ENCODE data around the gene CACNA1S. TPM values are rescaled to one million over a fixed set of nuclear protein-coding genes. Genes with fewer than 3 reads are reported as not detected.

CACNA1S gene
- total RNA-seq, 2 donors from 2014 or later, result not detected

DNA sequence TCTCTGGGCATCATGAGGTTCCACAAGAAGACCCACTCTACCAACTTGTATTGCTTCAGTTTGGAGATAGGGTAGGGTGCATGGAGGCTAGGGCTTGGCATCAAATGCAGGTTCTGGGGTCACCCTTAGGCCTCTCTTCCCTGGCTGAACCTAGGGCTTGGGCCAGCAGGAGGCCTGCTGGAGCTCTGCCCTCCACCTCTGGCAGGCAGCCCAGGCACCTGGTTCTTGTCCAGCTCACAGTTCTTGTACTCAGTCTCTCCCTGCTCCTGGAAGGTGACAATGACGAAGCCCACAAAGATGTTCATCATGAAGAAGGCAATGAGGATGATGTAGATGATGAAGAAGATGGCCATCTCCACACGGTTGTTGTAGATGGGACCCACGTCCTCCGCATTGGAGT lies 51.2 kb downstream of the CACNA1S start:
- H3K36me3 Mint-ChIP-seq (ENCODE audit: low read depth), result no peaks in the 10 kb centered on the region
- no peak overlapping the region for H3K27ac Mint-ChIP-seq
- ATAC-seq (replicated peaks), result no peak
- peaks cover 13% of the 10 kb centered on the region for H3K4me1 Mint-ChIP-seq
- no peaks in the 10 kb centered on the region for H3K27me3 Mint-ChIP-seq
- H3K9me3 Mint-ChIP-seq, result no peaks in the 10 kb centered on the region
- no peak overlapping the region for H3K4me3 Mint-ChIP-seq

GRCh38 chr1:201060586-201060985 lies 51.6 kb downstream of the CACNA1S start:
- Mint-ChIP-seq H3K36me3 (ENCODE audit: low read depth) (no peaks in the 10 kb centered on the region), H3K27ac (no peak overlapping the region), H3K27me3 (no peaks in the 10 kb centered on the region), H3K4me1 (peaks cover 13% of the 10 kb centered on the region), H3K9me3 (no peaks in the 10 kb centered on the region), H3K4me3 (no peak overlapping the region)
- ATAC-seq (replicated peaks), result no peak

DNA sequence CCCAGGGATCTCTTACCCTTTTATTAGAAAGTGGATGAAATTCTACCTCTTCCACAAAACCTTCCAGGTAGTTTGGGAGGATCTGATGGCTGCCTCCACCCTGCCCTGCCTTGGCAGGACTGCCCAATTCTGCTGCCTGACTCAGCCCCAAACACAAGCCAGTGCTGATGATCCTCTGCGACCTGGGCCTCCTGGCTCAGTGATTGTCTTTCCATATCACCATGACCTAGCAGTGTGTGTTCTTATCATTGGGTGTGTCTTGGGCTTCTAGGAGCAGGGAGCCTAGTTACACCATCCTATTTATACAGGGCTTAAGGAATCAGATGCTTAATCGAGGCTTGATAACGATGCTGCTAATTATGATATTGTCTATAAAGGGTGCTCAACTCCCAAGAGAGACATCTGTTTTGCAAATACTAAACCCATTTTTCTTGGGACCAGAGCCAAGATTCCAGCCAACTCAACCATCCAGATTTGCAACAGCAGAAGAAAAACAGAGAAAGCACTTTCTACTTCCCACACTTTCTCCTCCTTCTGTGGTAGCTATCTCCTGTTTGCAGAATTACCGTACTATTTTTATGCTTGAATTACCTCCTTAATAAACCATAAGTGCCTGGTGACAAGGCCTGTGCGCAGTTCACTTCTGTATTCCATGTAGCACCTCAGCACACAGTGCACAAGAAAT lies 52.2 kb downstream of the CACNA1S start:
- Mint-ChIP-seq H3K4me3 (no peak overlapping the region), H3K36me3 (ENCODE audit: low read depth) (no peaks in the 10 kb centered on the region), H3K9me3 (no peaks in the 10 kb centered on the region), H3K4me1 (peaks cover 13% of the 10 kb centered on the region), H3K27me3 (no peaks in the 10 kb centered on the region), H3K27ac (no peak overlapping the region)
- ATAC-seq (replicated peaks), result no peak

DNA sequence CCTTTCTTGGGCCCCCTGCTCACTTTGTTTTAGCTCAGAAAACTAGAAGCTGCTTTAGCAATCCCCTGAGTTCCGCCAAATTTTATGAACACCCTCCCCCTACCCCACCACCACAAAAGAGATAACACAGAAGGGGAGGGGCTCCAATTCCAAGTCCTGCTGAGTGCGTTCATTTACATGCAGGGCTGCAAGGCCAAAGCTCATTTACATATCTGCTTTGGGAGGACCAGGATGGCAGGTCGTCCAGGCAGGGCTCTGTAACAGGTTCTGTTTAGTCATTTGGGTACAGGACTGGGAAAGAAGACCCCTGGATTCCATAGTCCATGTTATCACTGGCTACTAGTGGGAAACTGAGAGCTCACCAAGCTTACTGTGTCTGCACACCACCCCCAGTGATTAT lies 52.8 kb downstream of the CACNA1S start:
- ATAC-seq (replicated peaks), result no peak
- no peak overlapping the region for H3K4me3 Mint-ChIP-seq
- no peaks in the 10 kb centered on the region for H3K27me3 Mint-ChIP-seq
- no peaks in the 10 kb centered on the region for H3K9me3 Mint-ChIP-seq
- H3K27ac Mint-ChIP-seq, result no peak overlapping the region
- peaks cover 13% of the 10 kb centered on the region for H3K4me1 Mint-ChIP-seq
- H3K36me3 Mint-ChIP-seq (ENCODE audit: low read depth), result no peaks in the 10 kb centered on the region

GRCh38 chr1:201054091-201054543 lies 58.1 kb downstream of the CACNA1S start:
- ATAC-seq (replicated peaks), result no peak
- Mint-ChIP-seq H3K4me3 (no peak overlapping the region), H3K36me3 (ENCODE audit: low read depth) (no peaks in the 10 kb centered on the region), H3K9me3 (no peaks in the 10 kb centered on the region), H3K4me1 (peaks cover 13% of the 10 kb centered on the region), H3K27me3 (no peaks in the 10 kb centered on the region), H3K27ac (no peak overlapping the region)

GRCh38 chr1:201053155-201053860 lies 58.9 kb downstream of the CACNA1S start:
- ATAC-seq (replicated peaks), result no peak
- Mint-ChIP-seq H3K36me3 (ENCODE audit: low read depth) (no peaks in the 10 kb centered on the region), H3K4me1 (peaks cover 13% of the 10 kb centered on the region), H3K27ac (no peak overlapping the region), H3K27me3 (no peaks in the 10 kb centered on the region), H3K9me3 (no peaks in the 10 kb centered on the region), H3K4me3 (no peak overlapping the region)

DNA sequence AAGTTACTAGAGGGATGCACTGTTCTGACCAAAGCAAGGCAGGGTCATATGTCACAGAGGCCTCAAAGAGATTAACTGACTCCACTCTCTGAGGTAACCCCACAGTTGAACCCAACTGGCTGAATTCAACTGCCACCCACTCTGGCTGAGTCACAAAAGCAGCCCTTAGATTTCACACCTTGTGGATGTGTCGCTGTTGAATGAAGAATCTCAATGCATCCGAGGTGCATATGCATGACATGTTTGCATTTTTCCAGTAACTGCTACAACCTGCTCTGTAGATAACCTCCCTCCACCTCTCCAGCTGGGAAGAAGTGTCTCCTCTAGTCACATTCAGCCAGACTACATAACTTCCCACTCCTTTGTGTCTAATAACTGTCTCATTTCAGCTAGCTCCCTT lies 60.8 kb downstream of the CACNA1S start:
- H3K9me3 Mint-ChIP-seq, result no peaks in the 10 kb centered on the region
- peak; percentile 62 for ATAC-seq (replicated peaks)
- no peaks in the 10 kb centered on the region for H3K27me3 Mint-ChIP-seq
- H3K27ac Mint-ChIP-seq, result no peak overlapping the region
- H3K36me3 Mint-ChIP-seq (ENCODE audit: low read depth), result no peaks in the 10 kb centered on the region
- no peak overlapping the region for H3K4me3 Mint-ChIP-seq
- no peaks in the 10 kb centered on the region for H3K4me1 Mint-ChIP-seq

- no peak for ATAC-seq (replicated peaks)
- Mint-ChIP-seq H3K4me3 (no peak overlapping the region), H3K9me3 (no peaks in the 10 kb centered on the region), H3K27me3 (no peaks in the 10 kb centered on the region), H3K4me1 (no peaks in the 10 kb centered on the region), H3K27ac (no peak overlapping the region), H3K36me3 (ENCODE audit: low read depth) (no peaks in the 10 kb centered on the region)
Measured at GRCh38 chr1:201050515-201051277, 61.5 kb downstream of the CACNA1S start.

GRCh38 chr1:201049248-201049831 lies 62.9 kb downstream of the CACNA1S start:
- no peaks in the 10 kb centered on the region for H3K4me1 Mint-ChIP-seq
- H3K9me3 Mint-ChIP-seq, result no peaks in the 10 kb centered on the region
- no peak overlapping the region for H3K27ac Mint-ChIP-seq
- H3K27me3 Mint-ChIP-seq, result no peaks in the 10 kb centered on the region
- no peaks in the 10 kb centered on the region for H3K36me3 Mint-ChIP-seq (ENCODE audit: low read depth)
- no peak for ATAC-seq (replicated peaks)
- no peak overlapping the region for H3K4me3 Mint-ChIP-seq

- Mint-ChIP-seq H3K27ac (no peak overlapping the region), H3K4me1 (no peaks in the 10 kb centered on the region), H3K4me3 (no peak overlapping the region), H3K36me3 (ENCODE audit: low read depth) (no peaks in the 10 kb centered on the region), H3K27me3 (no peaks in the 10 kb centered on the region), H3K9me3 (no peaks in the 10 kb centered on the region)
- no peak for ATAC-seq (replicated peaks)
Measured at GRCh38 chr1:201048521-201048920, 63.7 kb downstream of the CACNA1S start.

DNA sequence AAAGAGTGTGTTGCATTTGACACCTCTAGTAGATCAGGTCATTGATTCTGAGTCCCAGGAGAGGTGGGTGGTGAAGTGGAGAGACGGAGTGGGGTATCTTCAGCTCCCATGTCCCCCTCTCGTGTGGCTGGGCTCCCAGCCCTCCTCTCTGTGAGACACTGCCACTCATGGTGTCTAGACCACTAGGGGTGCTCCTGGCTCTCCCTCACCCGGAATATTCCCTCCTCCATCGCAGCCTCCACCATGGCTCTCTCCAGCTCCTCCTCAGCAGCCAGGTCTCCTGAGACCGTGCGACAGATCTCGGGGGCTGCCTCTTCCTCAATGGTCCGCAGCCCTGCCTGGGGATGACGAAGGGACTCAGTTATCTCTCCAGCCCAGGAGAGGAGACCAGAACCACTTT lies 68.1 kb downstream of the CACNA1S start:
- Mint-ChIP-seq H3K36me3 (ENCODE audit: low read depth) (no peaks in the 10 kb centered on the region), H3K4me3 (no peak overlapping the region), H3K27me3 (no peaks in the 10 kb centered on the region), H3K9me3 (no peaks in the 10 kb centered on the region), H3K27ac (no peak overlapping the region), H3K4me1 (no peaks in the 10 kb centered on the region)
- no peak for ATAC-seq (replicated peaks)

- Mint-ChIP-seq H3K27ac (no peak overlapping the region), H3K4me1 (no peaks in the 10 kb centered on the region), H3K36me3 (ENCODE audit: low read depth) (no peaks in the 10 kb centered on the region), H3K4me3 (no peak overlapping the region), H3K9me3 (no peaks in the 10 kb centered on the region), H3K27me3 (no peaks in the 10 kb centered on the region)
- ATAC-seq (replicated peaks), result peak; percentile 89
Measured at GRCh38 chr1:201042779-201043461, 69.3 kb downstream of the CACNA1S start.

- no peaks in the 10 kb centered on the region for H3K36me3 Mint-ChIP-seq (ENCODE audit: low read depth)
- no peaks in the 10 kb centered on the region for H3K27me3 Mint-ChIP-seq
- no peaks in the 10 kb centered on the region for H3K9me3 Mint-ChIP-seq
- H3K4me1 Mint-ChIP-seq, result no peaks in the 10 kb centered on the region
- no peak overlapping the region for H3K4me3 Mint-ChIP-seq
- ATAC-seq (replicated peaks), result no peak
- H3K27ac Mint-ChIP-seq, result no peak overlapping the region
Measured at GRCh38 chr1:201041011-201041410, 71.2 kb downstream of the CACNA1S start.

DNA sequence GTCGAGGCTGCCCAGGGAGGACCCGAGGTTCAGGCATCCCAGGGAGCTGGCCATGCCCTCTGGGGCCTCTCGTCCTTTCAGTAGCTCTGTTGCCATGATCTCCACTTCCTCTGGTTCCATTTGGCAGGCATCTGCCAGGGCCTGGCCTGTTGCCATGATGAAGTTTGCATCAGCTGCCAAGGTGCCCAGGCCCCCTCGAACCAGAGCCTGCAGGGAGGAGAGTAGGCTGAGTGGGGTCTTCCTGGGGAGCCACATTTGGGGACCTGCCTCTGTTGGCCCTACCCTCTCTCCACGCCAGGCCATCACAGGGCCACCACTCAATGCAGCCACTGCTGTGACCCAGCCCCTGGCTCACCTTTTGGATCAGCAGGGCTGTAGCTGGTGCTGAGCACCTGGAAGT lies 72.3 kb downstream of the CACNA1S start:
- Mint-ChIP-seq H3K27me3 (no peaks in the 10 kb centered on the region), H3K9me3 (no peaks in the 10 kb centered on the region)

More for the DNA sequence above, 72.3 kb downstream of the CACNA1S start:
- no peaks in the 10 kb centered on the region for H3K4me1 Mint-ChIP-seq
- H3K4me3 Mint-ChIP-seq, result no peak overlapping the region
- no peak overlapping the region for H3K27ac Mint-ChIP-seq
- no peak for ATAC-seq (replicated peaks)
- no peaks in the 10 kb centered on the region for H3K36me3 Mint-ChIP-seq (ENCODE audit: low read depth)
